GM21528 (cell line): ENCODE data around the gene FOXO1.
"Not testable (repeated sequence)": the region's sequence is repeated elsewhere in the genome, so short reads cannot be mapped to it uniquely, and the experiment has no call there.

Source experiments
- ATAC-seq: cut with Tn5 transposase; IDR thresholded peaks from one replicate; pipeline ENCODE4 v1.9.1; 2021; ENCODE audit warnings: mild to moderate bottlenecking, moderate library complexity; ENCODE audit not compliant: unreplicated experiment, low FRiP score

FOXO1 gene

GRCh38 chr13:40666045-40666932 lies at the start of gene FOXO1:
TSS of gene FOXO1 (minus strand) at chr13:40666641. CDS start at chr13:40666212, 429 bp downstream.
- peak; percentile 55 for ATAC-seq

GRCh38 chr13:40714433-40714832 lies 48.0 kb upstream of the FOXO1 start:
- not testable (repeated sequence) for ATAC-seq

GRCh38 chr13:40706439-40706838 lies 40.0 kb upstream of the FOXO1 start:
- no peak for ATAC-seq

GRCh38 chr13:40697711-40698110 lies 31.3 kb upstream of the FOXO1 start:
- peak; percentile 77 for ATAC-seq

- no peak for ATAC-seq
Observed at GRCh38 chr13:40694426-40694825, 28.0 kb upstream of the FOXO1 start.

GRCh38 chr13:40692946-40693345 lies 26.5 kb upstream of the FOXO1 start:
- ATAC-seq = peak; percentile 69

GRCh38 chr13:40688781-40689180 lies 22.3 kb upstream of the FOXO1 start:
- no peak for ATAC-seq

- no peak for ATAC-seq
Observed at GRCh38 chr13:40682449-40683240, 16.2 kb upstream of the FOXO1 start.

GRCh38 chr13:40681341-40682146 lies 15.1 kb upstream of the FOXO1 start:
- ATAC-seq = no peak

GRCh38 chr13:40680659-40681323 lies 14.3 kb upstream of the FOXO1 start:
- ATAC-seq = no peak

GRCh38 chr13:40679480-40679985 lies 13.1 kb upstream of the FOXO1 start:
- ATAC-seq = no peak

- no peak for ATAC-seq
Observed at GRCh38 chr13:40677064-40677463, 10.6 kb upstream of the FOXO1 start.

- ATAC-seq = no peak
Observed at GRCh38 chr13:40676007-40676406, 9.6 kb upstream of the FOXO1 start.

- ATAC-seq = no peak
Observed at GRCh38 chr13:40673414-40673813, 7.0 kb upstream of the FOXO1 start.

- no peak for ATAC-seq
Observed at GRCh38 chr13:40672765-40673397, 6.4 kb upstream of the FOXO1 start.

GRCh38 chr13:40671956-40672764 lies 5.7 kb upstream of the FOXO1 start:
- no peak for ATAC-seq

GRCh38 chr13:40670307-40670706 lies 3.9 kb upstream of the FOXO1 start:
- no peak for ATAC-seq

- ATAC-seq = no peak
Observed at GRCh38 chr13:40668335-40668734, 1.9 kb upstream of the FOXO1 start.

- ATAC-seq = no peak
Observed at GRCh38 chr13:40667622-40667978, 1.2 kb upstream of the FOXO1 start.
